HL-60/S4 treated with phorbol 12-myristate 13-acetate at 8.2 ng/mL for 4 days and 3 days (cell line): Measurements from ENCODE around the gene MAPK11.

Experiments
- in situ Hi-C: fragments of 300-500 bp; cut with MboI; formaldehyde crosslinking; loops from 2 replicates; pipeline ENCODE4 v1.15.0; 2022; ENCODE audit warnings: low sequenced_read_pairs

The MAPK11 gene

DNA sequence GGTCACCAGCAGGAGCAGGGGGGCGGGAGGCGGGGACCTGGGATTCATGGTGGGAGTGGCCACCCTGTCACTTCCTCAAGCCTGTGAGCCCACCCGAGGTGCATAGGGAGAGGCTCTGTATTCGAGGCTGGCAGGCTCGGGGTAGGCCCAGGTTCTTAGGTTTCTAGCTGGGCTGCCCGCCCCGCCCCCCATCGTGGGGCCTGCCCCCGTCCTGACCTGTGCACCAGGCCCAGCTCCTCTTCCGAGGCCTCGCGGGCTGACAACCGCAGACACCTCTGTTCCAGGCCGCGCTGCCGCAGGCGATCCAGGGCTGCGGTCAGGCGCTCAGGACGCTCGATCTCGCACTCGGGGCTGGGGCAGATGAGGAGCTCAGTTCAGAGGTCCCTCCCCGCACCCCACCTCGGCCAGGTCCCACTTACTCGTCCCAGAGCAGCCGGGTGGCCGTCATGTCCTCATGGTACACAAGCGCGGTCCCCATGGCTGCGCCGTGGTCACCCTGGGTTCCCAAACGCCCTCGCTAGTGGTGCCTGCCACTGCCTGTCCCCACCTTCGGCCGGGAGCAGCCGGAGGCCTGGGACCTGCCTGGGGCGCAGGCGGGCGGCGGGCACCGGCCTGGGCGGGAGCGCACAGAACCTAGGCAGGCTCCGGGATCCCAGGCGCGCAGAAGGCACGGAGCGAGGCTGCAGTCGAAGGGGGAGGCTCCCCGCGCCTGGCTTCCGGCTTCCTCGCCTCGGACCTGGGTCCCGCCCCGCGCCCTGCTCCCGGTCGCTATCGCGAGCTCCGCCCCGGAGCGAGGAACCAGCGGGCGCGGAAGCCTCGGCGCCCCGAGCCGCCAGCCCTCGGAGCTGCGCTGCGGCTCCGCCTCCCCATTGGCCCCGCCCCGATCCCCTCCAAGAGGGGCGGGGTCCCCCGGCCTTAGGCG lies 19.4 kb downstream of the MAPK11 start, which contains the start of gene HDAC10:
Gene HDAC10, minus strand, starts transcription at position 711 of the 922 bp plus-strand sequence. Its CDS starts 233 bp downstream, at position 478.
- in situ Hi-C loops: no loop called here

DNA sequence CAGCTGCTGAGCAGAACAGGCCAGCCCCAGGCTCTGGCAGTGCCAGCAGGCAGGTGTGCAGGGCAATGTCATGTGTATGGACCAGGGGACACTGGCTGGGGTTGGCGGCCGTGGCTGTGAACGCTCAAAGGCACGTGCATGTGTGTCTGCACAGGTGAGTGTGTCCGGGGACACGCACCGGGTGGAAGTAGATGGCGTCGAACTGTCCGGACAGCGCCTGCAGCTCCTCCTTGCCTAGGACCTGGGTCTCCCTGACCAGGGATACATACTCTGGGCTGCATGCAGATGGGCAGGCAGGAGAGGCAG lies 20.0 kb downstream of the MAPK11 start:
- in situ Hi-C loops: no loop called here

DNA sequence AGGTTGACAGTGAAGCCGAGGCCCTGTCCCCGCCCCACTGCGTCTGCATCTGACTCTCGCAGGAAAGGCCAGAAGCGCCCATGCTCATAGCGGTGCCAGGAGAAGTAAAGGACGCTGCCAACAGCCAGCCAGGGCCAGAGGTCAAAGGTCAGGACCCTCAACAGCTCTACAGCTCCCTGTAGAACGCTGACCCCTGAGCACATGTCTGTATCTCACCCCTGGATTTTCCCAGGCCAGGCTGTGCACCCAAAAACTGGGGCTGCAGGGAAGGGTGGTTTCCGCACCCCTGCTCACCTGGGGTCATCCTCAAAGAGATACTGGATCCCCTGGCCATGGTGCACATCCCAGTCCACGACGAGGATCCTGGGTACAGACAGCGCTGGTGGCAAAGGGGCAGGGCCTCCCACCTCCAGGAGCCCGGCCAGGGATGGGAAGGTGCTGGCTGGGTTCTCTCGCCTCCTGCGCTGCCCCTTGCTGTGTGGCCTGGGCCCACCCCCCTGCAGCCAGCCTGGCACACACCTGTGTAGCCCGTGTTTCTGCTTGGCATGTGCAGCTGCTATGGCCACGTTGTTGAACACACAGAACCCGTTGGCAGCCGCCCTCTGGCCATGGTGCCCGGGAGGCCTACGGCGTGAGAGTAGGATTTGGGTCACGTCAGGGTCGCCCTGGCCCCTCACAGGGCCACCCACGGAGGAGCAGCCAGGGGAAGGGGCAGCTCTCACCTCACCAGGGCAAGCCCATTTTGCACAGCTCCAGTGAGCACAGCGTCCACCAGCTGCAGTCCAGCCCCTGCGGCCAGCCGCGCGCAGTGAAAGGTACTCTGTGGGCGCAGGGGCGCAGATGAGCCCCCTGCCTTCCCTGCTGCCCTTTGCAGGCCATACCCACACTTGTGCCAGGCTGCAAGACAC lies 20.6 kb downstream of the MAPK11 start:
- in situ Hi-C loops: no loop called here

DNA sequence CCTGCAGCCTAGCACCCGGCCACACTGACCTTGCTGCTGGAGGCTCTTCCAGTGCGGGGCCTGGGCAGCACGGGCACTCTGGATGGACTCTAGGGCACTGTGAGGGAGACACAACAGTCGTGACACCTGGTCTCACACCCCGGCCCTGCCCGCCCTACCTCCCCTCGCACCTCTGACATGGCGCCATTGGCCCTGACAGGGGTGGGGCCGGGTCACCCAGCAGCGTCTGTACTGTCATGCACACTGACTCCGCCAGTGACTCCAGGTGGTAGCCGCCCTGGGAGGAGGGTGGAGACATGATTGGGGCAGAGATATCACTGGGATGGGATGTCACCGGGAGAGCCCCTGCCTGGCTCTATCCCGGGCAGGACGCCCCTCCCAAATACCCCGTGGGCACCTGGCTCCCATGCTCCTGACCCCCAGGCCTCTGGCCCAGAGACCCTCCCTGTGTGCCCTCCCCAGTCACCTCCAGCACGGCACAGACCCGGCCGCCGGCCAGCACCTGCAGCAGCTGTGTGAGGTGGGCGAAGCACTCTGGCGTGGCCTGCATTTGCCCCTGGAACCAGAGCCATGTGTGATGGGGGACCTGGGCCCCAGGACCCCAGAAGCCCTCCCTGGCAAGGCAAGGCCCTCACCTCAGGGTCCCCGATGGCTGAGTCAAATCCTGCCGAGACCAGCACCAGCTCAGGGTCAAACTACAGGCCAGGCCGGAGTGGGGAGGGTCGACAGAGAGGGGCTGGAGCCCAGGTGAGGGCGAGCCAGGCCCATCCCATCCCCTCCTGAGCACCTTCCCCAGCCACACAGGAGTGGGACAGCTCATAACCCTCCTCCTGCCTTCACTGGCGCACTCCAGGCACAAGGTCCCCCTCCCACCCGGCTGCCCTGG lies 21.7 kb downstream of the MAPK11 start:
- in situ Hi-C loops: no loop called here

DNA sequence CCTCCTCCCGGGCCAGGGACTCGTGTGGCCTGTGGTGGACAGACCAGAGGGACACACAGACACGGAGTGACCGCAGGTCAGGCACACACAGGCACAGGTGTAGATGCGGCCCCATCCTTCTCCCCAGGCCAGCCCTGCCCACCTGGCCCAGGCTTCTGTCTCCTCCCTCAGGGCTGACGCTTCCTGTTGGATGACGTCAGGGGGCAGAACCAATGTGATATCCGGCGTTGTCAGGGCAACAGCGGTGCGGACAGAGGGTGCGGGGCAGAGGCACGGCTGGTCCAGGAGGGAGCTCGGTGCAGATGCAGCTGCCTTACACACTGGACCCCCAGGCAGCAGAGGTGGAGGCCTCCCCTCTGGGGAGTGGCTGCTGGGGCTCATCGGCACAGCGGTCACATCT lies 22.4 kb downstream of the MAPK11 start:
- in situ Hi-C loops: no loop called here

DNA sequence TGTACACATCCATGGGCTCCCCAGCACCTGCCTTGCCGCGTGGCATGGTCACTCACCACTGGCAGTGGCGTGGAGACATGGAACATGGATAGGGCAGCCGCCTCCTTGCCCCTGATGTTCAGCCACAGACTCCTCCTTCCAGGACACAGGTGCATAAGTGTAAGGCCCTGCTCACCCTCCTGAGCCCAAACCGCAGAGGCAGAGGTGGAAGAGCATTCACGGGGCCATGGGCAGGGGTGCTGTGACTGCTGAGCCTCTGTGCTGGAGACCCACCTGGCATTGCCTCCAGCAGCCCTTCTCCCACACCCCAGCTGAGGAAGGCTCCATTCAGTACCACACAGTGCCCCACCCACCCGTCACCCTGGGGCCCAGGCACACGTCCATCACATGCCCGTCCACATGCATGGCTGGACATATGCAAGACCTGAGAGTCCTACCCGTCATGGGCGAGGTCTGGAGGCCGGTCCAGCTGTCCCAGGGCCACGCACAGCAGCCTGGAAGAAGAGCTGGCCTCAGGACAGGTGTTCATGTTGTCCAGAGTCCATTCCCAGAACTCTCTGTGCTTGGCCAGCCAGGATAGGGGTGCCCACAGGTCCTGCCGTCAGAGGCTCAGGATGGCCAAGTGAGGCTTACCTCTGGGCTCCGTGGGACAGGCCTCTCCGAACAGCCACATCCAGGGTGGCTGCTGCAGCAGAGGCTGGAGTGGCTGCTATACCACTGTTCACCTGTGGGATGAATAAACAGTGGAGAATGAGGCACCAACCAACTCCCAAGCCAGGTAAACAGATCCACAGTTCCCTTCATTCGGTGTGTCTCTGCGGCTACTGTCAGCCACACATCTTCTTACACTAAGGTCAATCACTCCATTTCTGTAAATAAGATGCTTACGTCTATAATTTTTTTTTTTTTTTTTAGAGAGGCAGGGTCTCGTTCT lies 23.7 kb downstream of the MAPK11 start:
- in situ Hi-C loops: no loop called here

DNA sequence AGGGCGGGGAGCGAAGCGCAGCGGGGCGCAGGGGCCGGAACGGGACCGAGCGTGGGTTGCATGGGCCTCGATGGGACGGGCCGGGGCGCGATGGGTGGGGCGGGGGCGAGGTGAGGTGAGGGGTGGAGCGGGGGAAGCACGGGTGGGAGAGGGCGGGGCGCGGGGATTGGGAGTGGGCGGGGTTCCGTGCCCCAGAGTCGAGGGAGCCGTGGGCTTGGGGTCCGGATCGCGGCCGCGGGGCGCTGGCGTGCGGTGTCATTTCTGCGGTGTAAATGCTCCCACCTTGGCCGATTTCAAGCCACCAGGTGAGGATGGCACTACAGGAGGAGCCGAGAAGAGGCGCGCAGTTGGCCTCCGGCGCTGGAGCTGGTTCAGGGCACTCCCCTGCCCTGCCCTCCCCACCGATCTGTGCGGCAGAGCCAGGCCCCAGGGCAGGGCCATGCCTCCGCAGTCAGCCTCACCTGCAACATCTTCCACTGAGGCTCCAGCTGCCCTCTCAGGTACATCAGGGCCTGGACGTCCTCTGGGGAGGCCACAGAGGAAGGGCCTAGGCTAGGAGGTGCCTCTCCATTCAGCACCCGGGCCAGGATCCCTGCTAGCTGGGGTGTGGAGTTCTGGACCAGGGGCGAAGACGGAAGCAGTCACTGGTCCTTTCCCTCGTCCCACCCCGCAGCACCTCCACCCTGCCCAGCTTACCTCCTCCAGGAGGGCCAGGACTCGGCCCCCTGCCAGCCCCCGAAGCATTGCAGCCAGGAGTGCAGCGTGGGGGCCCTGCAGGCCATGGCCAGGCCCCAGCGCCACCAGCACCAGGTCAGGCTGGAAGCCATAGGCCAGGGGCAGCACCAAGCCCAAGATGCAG lies 24.7 kb downstream of the MAPK11 start:
- in situ Hi-C loops: no loop called here

DNA sequence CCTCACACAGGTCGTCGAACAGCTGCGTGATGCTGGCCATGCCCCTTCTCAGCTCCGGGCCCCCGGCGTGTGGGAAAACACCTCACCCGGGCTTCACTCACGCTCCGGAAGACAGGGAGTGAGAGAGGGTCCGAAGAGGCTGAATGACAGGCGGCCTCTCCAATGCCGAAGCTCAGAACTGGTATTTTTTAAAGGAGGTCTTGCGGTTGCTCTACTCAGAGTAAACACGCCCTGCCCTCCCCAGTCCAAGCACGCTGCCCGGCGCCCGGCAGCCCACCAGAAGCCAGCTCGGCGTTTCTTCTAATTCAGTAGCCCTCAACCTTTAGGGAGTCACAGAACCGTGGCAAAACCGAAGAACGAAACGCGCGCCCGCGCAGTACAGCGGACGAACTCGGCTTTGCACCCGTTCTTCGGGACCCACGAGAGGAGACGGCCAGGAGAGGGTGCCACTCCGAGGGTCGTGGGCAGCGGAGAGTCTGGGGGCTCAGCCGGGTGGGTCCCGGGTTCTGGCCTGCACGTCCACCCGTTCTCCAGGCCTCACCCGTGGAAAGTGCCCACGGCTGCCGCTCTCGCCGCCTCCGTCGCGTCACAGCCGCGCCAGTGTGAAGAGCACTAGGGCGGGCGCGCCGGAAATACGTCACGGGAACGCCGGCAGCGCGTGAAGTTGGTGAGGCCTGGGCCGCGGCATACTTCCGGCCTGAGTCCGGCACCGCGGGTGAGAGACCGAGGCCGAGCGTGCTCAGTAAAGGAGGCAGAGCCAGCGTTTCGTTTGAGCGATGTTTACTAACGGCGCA lies 25.6 kb downstream of the MAPK11 start, which contains the start of gene TUBGCP6:
Gene TUBGCP6, minus strand, starts transcription at position 604 of the 794 bp plus-strand sequence. Its CDS starts 564 bp downstream, at position 40.
- in situ Hi-C loops: no loop called here

DNA sequence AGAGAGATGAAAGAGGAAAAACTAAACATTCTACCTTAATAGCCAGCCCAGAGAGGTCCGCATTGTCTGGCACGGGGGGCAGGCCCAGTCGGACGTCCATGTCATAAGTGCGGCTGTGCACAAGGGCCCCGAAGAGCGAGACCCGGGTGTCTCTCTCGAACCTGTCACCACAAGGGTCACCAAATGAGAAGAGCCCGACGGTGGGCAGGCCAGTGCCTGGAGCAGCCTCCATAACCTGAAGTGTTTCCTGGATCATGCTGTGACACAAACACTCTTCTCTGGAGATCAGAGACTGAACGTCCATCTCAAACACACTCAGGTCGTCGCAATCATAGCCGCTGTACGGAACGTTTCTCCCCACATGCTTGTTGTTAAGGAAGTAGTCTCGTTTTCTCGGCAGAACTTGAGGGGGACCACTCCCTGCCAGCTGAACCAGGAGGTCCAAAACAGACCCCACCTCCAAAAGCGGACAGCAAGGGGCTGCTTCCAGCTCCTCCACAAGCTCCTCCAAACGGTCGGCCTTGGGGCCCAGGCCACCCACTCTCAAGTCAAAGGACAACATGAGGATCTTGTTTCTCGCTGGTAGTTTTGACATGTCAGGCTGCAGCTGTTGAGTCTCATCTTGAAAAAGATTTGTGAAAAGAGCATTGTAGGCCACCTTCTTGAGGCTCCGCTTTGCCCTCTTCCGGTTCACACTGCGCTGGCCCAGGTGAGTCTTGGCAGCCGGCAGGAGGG lies 26.3 kb downstream of the MAPK11 start:
- in situ Hi-C loops: no loop called here

DNA sequence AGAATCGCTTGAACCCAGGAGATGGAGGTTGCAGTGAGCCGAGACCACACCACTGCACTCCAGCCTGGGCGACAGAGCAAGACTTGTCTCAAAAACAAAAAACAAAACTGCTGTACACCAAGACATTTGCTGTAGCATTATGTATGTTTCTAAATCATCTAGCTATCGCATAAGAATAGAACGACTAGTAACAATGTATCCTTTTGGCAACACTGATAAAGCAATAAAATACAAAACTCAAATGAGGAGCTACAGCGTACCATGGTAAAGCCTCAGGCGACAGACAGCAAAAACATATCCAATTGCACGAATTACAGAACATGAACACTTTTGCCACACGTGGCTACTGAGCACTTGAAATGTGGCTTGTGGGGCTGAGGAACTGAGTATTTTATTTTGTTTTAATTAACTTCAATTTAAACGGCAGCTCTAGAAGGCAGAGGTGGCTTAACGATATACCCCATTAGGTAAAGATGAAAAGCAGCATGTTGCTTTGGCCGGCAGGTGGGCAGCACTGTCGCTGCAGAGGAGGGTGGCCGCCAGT lies 27.7 kb downstream of the MAPK11 start:
- in situ Hi-C loops: no loop called here

DNA sequence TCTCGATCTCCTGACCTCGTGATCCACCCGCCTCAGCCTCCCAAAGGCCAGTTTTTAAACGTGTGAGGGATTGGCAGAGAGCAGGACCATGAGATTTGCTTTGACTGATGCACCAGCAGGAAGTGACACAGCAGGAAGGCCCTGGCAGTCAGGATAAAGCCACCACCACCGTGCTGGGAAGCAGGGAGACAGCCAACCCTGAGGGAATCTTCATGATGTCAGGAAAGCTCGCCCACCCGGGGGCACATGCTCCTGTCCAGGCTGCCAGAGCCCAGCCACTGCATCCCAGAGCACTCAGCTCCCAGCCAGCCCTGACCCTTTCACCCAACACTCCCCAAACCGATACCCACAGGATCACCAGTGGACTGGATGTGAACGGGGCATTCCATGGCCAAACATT lies 31.4 kb downstream of the MAPK11 start:
- in situ Hi-C loops: no loop called here

DNA sequence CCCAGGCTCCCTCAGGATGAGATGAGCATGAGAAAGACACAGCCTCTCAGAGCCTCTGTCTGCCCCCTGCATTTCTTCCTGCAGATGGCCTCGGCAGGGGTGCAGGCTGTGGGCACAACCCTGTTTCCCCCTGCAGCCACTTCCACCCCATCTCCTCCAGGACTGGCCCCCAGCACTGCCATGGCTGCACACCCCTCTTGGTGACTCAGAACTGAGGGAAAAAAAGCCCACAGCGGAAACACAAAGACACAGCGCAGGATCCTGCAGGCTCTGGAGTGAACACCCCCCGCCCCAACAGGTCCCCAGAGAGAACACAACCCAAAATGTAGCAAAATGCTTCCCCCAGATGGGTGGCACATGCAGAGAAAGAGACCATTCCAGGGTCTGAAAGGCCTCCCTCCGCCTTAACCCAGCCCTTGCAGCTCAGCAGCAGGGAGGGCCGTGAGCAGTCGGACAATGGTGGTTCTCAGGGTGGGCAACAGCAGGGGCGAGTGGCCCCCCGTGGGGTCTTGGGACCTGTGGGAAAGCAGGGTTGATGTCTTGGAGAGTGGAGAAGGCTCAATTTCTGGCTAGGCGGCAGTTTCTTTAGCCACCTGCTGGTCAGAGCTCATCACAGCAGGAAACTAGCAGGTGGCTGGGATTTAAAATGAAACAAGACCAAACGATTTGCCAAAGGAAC lies 33.3 kb downstream of the MAPK11 start:
- in situ Hi-C loops: no loop called here

DNA sequence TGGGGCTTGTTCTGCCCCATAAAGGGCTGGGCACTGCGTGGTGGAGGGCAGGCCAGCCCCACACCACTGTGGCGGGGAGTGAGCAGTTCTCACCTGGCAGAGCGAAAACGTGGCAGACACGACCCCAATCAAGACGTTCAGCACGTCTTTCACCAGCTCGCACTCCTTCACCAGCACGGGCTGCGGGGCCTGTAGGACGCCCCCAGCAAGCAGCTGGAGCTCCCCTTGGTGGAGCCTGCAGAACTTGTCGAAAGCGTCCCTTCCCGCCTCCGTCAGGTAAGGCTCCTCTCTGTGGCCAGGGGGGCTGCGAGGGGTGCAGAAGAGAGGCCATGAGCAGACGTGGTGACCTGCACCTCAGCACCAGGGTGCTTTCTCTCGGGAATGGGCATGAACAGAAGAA lies 37.0 kb downstream of the MAPK11 start:
- in situ Hi-C loops: no loop called here

DNA sequence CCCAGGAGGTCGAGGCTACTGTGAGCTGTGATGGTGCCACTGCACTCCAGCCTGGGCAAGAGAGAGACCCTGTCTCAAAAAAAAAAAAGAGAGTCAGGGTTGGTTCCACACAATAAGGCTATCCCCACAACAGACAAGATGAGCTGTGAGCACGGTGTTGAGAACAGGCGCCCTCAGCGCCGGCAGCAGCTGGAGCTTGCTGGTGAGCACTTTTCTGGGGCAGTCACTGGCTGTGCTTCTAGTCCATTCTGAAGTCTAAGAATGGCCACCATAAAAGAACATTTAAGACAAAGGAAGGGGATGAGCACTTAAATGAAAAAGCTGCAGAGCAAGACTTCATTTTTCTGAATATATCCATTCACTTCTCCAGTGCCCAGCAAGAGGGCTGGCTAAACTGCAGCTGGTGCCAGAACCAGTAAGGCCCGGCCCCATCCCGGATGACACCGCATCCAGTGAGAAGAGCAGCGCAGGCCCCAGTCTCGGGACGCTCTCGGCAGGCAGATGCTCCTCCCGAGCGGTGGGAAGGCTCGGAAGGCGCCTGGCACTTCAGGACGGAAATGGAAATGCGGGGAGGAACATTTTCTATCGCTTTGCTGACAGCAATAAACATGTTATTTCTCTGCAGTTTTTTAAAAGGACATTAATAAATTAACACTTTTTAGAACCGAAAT lies 37.6 kb downstream of the MAPK11 start:
- in situ Hi-C loops: no loop called here

DNA sequence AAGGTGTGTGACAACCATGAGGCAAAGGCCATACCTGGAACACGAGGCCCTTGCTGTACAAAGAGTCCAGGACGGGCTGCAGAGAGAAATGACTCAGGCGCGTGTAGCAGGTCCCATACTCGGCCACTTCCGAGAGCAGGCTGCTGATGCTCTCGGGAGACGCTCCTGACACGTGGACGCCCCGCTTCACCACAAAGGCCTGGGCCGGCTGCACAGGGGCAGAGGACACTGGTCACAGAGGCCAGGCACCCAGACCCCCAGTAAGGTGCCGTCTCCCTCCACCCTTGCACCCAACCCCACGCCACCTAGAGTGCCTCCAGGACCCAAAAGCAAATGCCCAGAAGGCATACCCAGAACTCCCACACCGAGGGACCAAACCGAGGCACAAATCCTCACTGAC lies 40.8 kb downstream of the MAPK11 start:
- in situ Hi-C loops: no loop called here

DNA sequence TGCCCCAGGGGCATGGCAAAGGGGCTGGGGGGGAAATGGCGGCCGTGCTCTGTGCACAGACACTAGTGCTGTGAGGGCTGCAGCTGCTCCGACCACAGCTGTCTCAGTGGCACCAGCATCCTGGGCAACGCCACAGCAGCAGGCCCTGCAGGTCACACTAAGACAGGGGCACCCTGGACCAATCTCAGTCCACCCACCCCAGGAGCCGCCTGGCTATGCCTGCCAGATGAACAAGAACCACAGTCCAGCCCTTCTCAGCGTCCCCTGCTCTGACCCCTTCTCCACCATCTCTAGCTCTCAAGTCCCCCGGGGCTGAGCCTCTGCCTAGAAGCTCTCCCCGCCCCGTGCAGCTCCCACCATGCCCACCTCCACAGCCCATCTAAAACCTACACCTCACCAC lies 41.8 kb downstream of the MAPK11 start:
- in situ Hi-C loops: no loop called here
